MCF 10A (cell line): ENCODE results near the gene AGBL2. TPM values are rescaled to one million over a fixed set of nuclear protein-coding genes. Genes with fewer than 3 reads are reported as not detected.

ENCODE experiments used
- BruUV-seq: library from RNA; stranded (reverse); fragments of 400-500 nt; replicated peaks from 2 replicates; lab custom pipeline; 2021; lab: Mats Ljungman, UMichigan
- CTCF ChIA-PET: fragments of 300-600 bp; sonication (Branson Sonifier 250); formaldehyde crosslinking; extraction: SDS; loops from one replicate; lab custom pipeline; 2021; ENCODE audit warnings: antibody characterized with exemption, inconsistent platforms; lab: Yijun Ruan, JAX
- POLR2A ChIA-PET: fragments of 300-600, 350-650 bp; sonication (Branson Sonifier 250); formaldehyde crosslinking; extraction: SDS; loops from one replicate; lab custom pipeline; 2020; ENCODE audit warnings: antibody characterized with exemption, inconsistent platforms; lab: Yijun Ruan, JAX
- DNase-seq: peaks from one replicate; pipeline ENCODE4 v3.0.0-alpha.2; 2018; ENCODE audit not compliant: unreplicated experiment
- H3K27ac Mint-ChIP-seq: one replicate; pipeline ENCODE4 v1.8.0; 2022; ENCODE audit warnings: mild to moderate bottlenecking, low read depth, mixed read lengths; ENCODE audit not compliant: unreplicated experiment
- H3K27me3 Mint-ChIP-seq: one replicate; pipeline ENCODE4 v1.8.0; 2022; ENCODE audit warnings: mixed read lengths; ENCODE audit not compliant: insufficient read depth, unreplicated experiment
- H3K36me3 Mint-ChIP-seq: one replicate; pipeline ENCODE4 v1.8.0; 2022; ENCODE audit warnings: mild to moderate bottlenecking, moderate library complexity, mixed read lengths; ENCODE audit not compliant: insufficient read depth, unreplicated experiment
- H3K4me1 Mint-ChIP-seq: one replicate; pipeline ENCODE4 v1.8.0; 2022; ENCODE audit warnings: mixed read lengths; ENCODE audit not compliant: insufficient read depth, unreplicated experiment
- H3K4me3 Mint-ChIP-seq: one replicate; pipeline ENCODE4 v1.8.0; 2022; ENCODE audit warnings: mild to moderate bottlenecking, moderate library complexity, mixed read lengths; ENCODE audit not compliant: unreplicated experiment
- H3K9me3 Mint-ChIP-seq: one replicate; pipeline ENCODE4 v1.8.0; 2022; ENCODE audit warnings: mixed read lengths; ENCODE audit not compliant: unreplicated experiment
- intact Hi-C: fragments of 100-400 bp; cut with micrococcal nuclease; formaldehyde crosslinking; loops from 2 replicates; pipeline ENCODE4 v1.14.1; 2022
- total RNA-seq: library from RNA; stranded (reverse); gene quantifications from 2 replicates; pipeline ENCODE4 v1.2.3, GENCODE V29; 2022
- TF ChIP-seq, protein P1 (sequence below): fragments of 200-600 bp; IDR thresholded peaks from one replicate; pipeline ENCODE4 v1.8.0; 2022; ENCODE audit warnings: antibody characterized with exemption, mild to moderate bottlenecking; ENCODE audit not compliant: unreplicated experiment

AGBL2 gene
- total RNA-seq, 1 experiment from 2014 or later = 1.2 TPM

DNA sequence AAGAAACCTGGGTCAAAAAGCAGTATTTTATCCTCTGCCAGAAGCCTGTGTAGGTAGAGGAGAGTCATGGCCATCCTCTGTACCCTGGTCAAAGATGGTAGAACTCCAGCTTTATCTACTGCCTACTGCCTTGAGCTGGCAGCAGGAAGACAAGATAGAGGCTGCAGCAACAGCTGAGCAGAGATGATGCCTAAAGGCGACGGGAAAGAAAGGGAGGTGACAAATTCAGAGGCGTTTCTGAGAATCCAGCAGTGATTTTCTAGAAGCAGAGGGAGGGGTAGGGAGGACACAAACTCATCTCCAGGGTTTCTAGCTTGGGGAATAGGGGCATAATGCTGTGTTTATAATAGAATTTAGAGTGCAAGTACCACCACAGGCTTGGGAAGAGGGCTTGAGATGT is 105.5 kb downstream of the AGBL2 start:
- no peak for DNase-seq
- no TSS peak for BruUV-seq
- CTCF ChIA-PET = no interaction called here
- peak overlapping the region; percentile 20 for H3K27ac Mint-ChIP-seq
- intact Hi-C loops = no loop called here
- POLR2A ChIA-PET = no interaction called here
- H3K27me3 Mint-ChIP-seq = no peaks in the 10 kb centered on the region
- no peaks in the 10 kb centered on the region for H3K4me1 Mint-ChIP-seq
- no peaks in the 10 kb centered on the region for H3K9me3 Mint-ChIP-seq
- TF ChIP-seq, protein P1, sequence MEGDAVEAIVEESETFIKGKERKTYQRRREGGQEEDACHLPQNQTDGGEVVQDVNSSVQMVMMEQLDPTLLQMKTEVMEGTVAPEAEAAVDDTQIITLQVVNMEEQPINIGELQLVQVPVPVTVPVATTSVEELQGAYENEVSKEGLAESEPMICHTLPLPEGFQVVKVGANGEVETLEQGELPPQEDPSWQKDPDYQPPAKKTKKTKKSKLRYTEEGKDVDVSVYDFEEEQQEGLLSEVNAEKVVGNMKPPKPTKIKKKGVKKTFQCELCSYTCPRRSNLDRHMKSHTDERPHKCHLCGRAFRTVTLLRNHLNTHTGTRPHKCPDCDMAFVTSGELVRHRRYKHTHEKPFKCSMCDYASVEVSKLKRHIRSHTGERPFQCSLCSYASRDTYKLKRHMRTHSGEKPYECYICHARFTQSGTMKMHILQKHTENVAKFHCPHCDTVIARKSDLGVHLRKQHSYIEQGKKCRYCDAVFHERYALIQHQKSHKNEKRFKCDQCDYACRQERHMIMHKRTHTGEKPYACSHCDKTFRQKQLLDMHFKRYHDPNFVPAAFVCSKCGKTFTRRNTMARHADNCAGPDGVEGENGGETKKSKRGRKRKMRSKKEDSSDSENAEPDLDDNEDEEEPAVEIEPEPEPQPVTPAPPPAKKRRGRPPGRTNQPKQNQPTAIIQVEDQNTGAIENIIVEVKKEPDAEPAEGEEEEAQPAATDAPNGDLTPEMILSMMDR = no peak
- no peak overlapping the region for H3K4me3 Mint-ChIP-seq
- peaks cover 13% of the 10 kb centered on the region for H3K36me3 Mint-ChIP-seq

Other genes with a start within 250 kb of the AGBL2 start
- gene CELF1, start 162.2 kb downstream of the AGBL2 start, total RNA-seq = 173 and 189 TPM in 2 replicates
- 44.6 and 49.0 TPM in 2 replicates for gene PTPMT1, start 149.8 kb downstream of the AGBL2 start, total RNA-seq
- 8.4 and 12.6 TPM in 2 replicates for gene KBTBD4, start 136.4 kb downstream of the AGBL2 start, total RNA-seq
- 117 and 120 TPM in 2 replicates for gene NDUFS3, start 136.3 kb downstream of the AGBL2 start, total RNA-seq
- gene FAM180B, start 128.7 kb downstream of the AGBL2 start, total RNA-seq = not detected in 2 replicates
- gene C1QTNF4, start 121.0 kb downstream of the AGBL2 start, total RNA-seq = 0.42 TPM in 1 of 2 replicates, not detected in the other
- 127 and 133 TPM in 2 replicates for gene MTCH2, start 72.8 kb downstream of the AGBL2 start, total RNA-seq
- 128 and 130 TPM in 2 replicates for gene FNBP4, start 52.0 kb upstream of the AGBL2 start, total RNA-seq
- 32.0 and 33.8 TPM in 2 replicates for gene NUP160, start 133.0 kb upstream of the AGBL2 start, total RNA-seq